Progenitor cell of endocrine pancreas (in vitro differentiated cells): ENCODE results near the gene DNAH9. TPM values are rescaled to one million over a fixed set of nuclear protein-coding genes. Genes with fewer than 3 reads are reported as not detected.
A peak's percentile ranks its signal among the peaks of the same experiment; 100 is the strongest.

Experiments used
- DNase-seq: peaks from one replicate; pipeline ENCODE4 v3.0.0; 2021; ENCODE audit warnings: low spot score; ENCODE audit not compliant: unreplicated experiment
- H3K27ac Mint-ChIP-seq: 2 replicates; pipeline ENCODE4 v1.8.0; 2021; ENCODE audit warnings: mild to moderate bottlenecking, moderate library complexity, mixed read lengths
- H3K27me3 Mint-ChIP-seq: 2 replicates; pipeline ENCODE4 v1.8.0; 2021; ENCODE audit warnings: mixed read lengths
- H3K36me3 Mint-ChIP-seq: 2 replicates; pipeline ENCODE4 v1.8.0; 2022; ENCODE audit warnings: mixed read lengths; ENCODE audit not compliant: insufficient read depth
- H3K4me1 Mint-ChIP-seq: 2 replicates; pipeline ENCODE4 v1.8.0; 2021; ENCODE audit warnings: low read depth, mixed read lengths
- H3K4me3 Mint-ChIP-seq: 2 replicates; pipeline ENCODE4 v1.8.0; 2021; ENCODE audit warnings: low read depth, mild to moderate bottlenecking, moderate library complexity, mixed read lengths
- H3K9me3 Mint-ChIP-seq: 2 replicates; pipeline ENCODE4 v1.8.0; 2021; ENCODE audit warnings: low read depth, mixed read lengths
- total RNA-seq: library from RNA; stranded (reverse); gene quantifications from 2 replicates; pipeline ENCODE4 v1.2.1, GENCODE V29; 2021
- TF ChIP-seq, protein P1 (sequence below): fragments of 200-600 bp; sonication (generic); IDR thresholded peaks from one replicate; pipeline ENCODE4 v1.5.0; 2021; ENCODE audit warnings: antibody characterized with exemption, mild to moderate bottlenecking; ENCODE audit not compliant: unreplicated experiment

The DNAH9 gene
- total RNA-seq, 1 donor from 2014 or later, result 1.5 TPM

DNA sequence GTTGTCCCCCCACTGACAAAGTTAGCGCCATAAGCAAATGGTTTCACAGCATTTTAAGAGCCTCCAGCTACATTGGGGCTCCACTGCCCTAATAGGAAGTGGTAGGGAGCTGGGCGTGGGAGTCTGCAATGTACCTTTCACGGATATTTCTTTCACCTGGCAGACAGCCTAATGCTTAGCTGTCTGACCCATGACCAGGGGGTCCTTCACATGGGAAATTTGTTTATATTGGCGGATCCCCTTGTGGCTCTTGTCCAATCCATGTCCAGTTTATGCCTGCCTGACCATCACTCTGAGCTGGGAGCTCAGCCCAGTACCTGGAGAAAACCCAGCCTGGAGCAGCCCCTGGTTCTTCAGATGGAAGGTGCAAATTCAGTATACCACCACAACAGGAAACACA lies 254.0 kb downstream of the DNAH9 start:
- TF ChIP-seq, protein P1, sequence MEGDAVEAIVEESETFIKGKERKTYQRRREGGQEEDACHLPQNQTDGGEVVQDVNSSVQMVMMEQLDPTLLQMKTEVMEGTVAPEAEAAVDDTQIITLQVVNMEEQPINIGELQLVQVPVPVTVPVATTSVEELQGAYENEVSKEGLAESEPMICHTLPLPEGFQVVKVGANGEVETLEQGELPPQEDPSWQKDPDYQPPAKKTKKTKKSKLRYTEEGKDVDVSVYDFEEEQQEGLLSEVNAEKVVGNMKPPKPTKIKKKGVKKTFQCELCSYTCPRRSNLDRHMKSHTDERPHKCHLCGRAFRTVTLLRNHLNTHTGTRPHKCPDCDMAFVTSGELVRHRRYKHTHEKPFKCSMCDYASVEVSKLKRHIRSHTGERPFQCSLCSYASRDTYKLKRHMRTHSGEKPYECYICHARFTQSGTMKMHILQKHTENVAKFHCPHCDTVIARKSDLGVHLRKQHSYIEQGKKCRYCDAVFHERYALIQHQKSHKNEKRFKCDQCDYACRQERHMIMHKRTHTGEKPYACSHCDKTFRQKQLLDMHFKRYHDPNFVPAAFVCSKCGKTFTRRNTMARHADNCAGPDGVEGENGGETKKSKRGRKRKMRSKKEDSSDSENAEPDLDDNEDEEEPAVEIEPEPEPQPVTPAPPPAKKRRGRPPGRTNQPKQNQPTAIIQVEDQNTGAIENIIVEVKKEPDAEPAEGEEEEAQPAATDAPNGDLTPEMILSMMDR, result no peak
- Mint-ChIP-seq H3K36me3 (no peaks in the 10 kb centered on the region), H3K4me3 (no peak overlapping the region), H3K27me3 (no peaks in the 10 kb centered on the region), H3K4me1 (peaks cover 10% of the 10 kb centered on the region), H3K9me3 (peaks cover 2% of the 10 kb centered on the region), H3K27ac (no peak overlapping the region)
- no peak for DNase-seq

DNA sequence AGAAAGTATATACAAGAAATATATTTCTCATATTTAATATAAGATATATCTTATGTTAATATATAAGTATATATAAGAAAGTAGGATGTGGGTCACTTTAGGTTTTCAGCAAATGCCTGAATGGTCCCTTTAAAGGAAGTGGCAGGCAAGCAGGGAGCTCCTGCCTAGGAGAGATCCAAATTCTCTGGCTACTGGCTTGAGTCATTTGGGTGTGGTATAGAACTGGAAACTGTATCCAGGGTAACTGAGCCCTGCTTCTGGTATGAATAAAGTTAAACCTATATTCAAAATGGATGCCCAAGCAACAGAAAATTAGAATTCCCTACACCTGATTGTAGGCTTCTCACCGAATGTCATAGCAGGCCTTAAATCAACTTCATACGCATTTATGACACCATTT lies 254.6 kb downstream of the DNAH9 start:
- Mint-ChIP-seq H3K9me3 (peaks cover 3% of the 10 kb centered on the region), H3K36me3 (no peaks in the 10 kb centered on the region), H3K4me1 (peaks cover 10% of the 10 kb centered on the region), H3K4me3 (no peak overlapping the region), H3K27ac (no peak overlapping the region), H3K27me3 (no peaks in the 10 kb centered on the region)
- DNase-seq, result no peak
- TF ChIP-seq, protein P1, result no peak

DNA sequence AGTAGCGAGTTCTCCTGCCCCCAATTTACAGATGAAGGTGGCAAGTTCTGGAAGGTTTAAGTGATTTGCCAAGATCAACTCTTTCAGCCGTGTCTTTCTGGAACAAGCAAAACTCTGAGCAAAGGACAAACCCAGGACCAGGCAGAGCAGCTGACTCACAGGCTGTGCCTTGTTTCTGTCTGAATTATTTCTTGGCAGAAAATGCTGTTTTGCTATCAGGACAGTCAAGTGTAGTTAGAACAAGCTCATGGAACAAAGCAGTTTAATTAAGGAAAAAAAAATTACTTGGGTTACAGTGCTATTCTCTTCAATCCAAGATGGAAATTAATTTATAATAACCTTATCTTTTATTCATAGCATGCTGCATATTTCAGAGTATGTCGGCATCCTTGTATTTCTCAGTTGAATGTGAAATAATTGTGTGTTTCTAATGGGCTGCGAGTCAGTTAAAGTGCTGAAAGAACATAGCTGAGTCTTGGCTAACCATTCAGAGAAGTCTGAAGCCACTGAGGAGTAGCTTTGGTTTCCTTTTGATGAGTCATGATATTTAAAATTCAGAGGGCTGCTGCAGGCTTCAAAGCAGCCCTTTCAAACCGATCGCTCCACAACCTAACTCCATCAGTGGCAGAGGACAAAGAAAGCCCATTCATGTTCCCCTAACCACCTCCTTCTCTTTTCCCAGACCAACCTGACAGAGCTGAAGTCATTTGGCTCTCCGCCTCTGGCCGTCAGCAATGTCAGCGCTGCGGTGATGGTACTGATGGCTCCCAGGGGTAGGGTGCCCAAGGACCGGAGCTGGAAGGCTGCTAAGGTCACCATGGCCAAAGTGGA lies 255.3 kb downstream of the DNAH9 start:
- H3K27ac Mint-ChIP-seq, result no peak overlapping the region
- H3K27me3 Mint-ChIP-seq, result no peaks in the 10 kb centered on the region
- H3K4me1 Mint-ChIP-seq, result peaks cover 10% of the 10 kb centered on the region
- H3K36me3 Mint-ChIP-seq, result no peaks in the 10 kb centered on the region
- no peak for DNase-seq
- no peak overlapping the region for H3K4me3 Mint-ChIP-seq
- peaks cover 3% of the 10 kb centered on the region for H3K9me3 Mint-ChIP-seq
- TF ChIP-seq, protein P1, result no peak

DNA sequence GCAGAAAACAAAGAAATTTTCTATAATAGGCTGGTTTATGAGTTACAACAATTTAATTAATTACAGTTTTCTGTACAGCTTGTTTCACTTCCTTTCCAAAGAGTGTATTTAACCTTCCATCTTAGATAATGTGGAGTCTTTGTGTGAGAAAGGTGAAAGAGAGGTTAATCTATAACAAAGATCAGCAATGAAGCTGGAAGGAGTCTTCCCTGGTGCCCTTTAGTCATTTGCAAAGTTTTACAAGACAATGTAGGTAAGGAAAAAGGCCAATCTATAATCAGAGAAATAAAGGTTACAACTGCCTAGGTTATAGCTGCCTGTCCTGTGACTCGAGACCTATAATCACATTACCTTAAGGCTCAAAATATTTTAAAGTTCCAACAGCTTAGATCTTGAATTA lies 257.0 kb downstream of the DNAH9 start:
- H3K27ac Mint-ChIP-seq, result peak overlapping the region; percentile 82

DNA sequence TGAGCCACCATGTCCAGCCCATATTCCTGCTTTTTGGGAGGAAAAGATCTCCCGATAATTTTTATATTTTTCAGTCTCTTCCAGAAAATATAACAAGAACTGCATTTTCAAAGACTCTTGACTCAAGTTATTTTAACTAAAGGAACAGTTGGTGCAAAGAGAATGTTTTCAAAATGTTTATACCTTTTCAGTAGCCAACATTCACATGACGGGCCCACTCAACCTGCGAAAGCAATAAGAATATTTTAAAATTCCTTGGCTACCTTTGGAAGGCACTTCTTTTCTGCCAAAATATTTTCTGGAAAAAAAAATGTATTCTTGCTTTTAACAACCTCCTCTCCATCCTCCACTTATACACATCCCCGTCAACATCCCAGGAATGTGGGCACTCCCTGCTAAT lies 258.7 kb downstream of the DNAH9 start:
- H3K4me1 Mint-ChIP-seq, result peaks cover 10% of the 10 kb centered on the region
- no peaks in the 10 kb centered on the region for H3K27me3 Mint-ChIP-seq
- no peaks in the 10 kb centered on the region for H3K36me3 Mint-ChIP-seq
- no peak for DNase-seq
- no peak overlapping the region for H3K4me3 Mint-ChIP-seq
- peaks cover 8% of the 10 kb centered on the region for H3K9me3 Mint-ChIP-seq
- TF ChIP-seq, protein P1, result no peak
- H3K27ac Mint-ChIP-seq, result peak overlapping the region; percentile 80

More for the DNA sequence above, 257.0 kb downstream of the DNAH9 start:
- no peak for DNase-seq
- Mint-ChIP-seq H3K4me3 (no peak overlapping the region), H3K27me3 (no peaks in the 10 kb centered on the region), H3K36me3 (no peaks in the 10 kb centered on the region), H3K9me3 (peaks cover 8% of the 10 kb centered on the region), H3K4me1 (peaks cover 10% of the 10 kb centered on the region)
- TF ChIP-seq, protein P1, result no peak
